Measurements from ENCODE around the gene SS18L1. TPM values are rescaled to one million over a fixed set of nuclear protein-coding genes. Genes with fewer than 3 reads are reported as not detected.

Gene SS18L1
- total RNA-seq, 1 experiment from 2014 or later = 34.1 TPM

- TF ChIP-seq, protein P1, sequence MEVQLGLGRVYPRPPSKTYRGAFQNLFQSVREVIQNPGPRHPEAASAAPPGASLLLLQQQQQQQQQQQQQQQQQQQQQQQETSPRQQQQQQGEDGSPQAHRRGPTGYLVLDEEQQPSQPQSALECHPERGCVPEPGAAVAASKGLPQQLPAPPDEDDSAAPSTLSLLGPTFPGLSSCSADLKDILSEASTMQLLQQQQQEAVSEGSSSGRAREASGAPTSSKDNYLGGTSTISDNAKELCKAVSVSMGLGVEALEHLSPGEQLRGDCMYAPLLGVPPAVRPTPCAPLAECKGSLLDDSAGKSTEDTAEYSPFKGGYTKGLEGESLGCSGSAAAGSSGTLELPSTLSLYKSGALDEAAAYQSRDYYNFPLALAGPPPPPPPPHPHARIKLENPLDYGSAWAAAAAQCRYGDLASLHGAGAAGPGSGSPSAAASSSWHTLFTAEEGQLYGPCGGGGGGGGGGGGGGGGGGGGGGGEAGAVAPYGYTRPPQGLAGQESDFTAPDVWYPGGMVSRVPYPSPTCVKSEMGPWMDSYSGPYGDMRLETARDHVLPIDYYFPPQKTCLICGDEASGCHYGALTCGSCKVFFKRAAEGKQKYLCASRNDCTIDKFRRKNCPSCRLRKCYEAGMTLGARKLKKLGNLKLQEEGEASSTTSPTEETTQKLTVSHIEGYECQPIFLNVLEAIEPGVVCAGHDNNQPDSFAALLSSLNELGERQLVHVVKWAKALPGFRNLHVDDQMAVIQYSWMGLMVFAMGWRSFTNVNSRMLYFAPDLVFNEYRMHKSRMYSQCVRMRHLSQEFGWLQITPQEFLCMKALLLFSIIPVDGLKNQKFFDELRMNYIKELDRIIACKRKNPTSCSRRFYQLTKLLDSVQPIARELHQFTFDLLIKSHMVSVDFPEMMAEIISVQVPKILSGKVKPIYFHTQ (CRISPR knock-in tag; IDR thresholded peaks at IDR 0.05) = no peak
- TF ChIP-seq, protein P2, sequence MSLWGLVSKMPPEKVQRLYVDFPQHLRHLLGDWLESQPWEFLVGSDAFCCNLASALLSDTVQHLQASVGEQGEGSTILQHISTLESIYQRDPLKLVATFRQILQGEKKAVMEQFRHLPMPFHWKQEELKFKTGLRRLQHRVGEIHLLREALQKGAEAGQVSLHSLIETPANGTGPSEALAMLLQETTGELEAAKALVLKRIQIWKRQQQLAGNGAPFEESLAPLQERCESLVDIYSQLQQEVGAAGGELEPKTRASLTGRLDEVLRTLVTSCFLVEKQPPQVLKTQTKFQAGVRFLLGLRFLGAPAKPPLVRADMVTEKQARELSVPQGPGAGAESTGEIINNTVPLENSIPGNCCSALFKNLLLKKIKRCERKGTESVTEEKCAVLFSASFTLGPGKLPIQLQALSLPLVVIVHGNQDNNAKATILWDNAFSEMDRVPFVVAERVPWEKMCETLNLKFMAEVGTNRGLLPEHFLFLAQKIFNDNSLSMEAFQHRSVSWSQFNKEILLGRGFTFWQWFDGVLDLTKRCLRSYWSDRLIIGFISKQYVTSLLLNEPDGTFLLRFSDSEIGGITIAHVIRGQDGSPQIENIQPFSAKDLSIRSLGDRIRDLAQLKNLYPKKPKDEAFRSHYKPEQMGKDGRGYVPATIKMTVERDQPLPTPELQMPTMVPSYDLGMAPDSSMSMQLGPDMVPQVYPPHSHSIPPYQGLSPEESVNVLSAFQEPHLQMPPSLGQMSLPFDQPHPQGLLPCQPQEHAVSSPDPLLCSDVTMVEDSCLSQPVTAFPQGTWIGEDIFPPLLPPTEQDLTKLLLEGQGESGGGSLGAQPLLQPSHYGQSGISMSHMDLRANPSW (CRISPR knock-in tag; conservative IDR thresholded peaks at IDR 0.05; ENCODE audit: low read depth) = no peak
- TF ChIP-seq JUN (CRISPR knock-in tag; IDR thresholded peaks at IDR 0.05) (no peak), ATF2 (CRISPR knock-in tag; IDR thresholded peaks at IDR 0.05; ENCODE audit: borderline replicate concordance, low read depth) (no peak), ELF4 (CRISPR knock-in tag; IDR thresholded peaks at IDR 0.05; ENCODE audit: low read depth) (no peak), TEAD4 (CRISPR knock-in tag; IDR thresholded peaks at IDR 0.05) (no peak), ZNF396 (CRISPR knock-in tag; IDR thresholded peaks at IDR 0.05; ENCODE audit: borderline replicate concordance) (no peak), FOXP1 (CRISPR knock-in tag; IDR thresholded peaks at IDR 0.05; ENCODE audit: borderline replicate concordance) (no peak), NFYB (CRISPR knock-in tag; conservative IDR thresholded peaks at IDR 0.05; ENCODE audit: low read depth) (no peak), CREB1 (CRISPR knock-in tag; IDR thresholded peaks at IDR 0.05) (no peak)
- TF ChIP-seq, protein P3, sequence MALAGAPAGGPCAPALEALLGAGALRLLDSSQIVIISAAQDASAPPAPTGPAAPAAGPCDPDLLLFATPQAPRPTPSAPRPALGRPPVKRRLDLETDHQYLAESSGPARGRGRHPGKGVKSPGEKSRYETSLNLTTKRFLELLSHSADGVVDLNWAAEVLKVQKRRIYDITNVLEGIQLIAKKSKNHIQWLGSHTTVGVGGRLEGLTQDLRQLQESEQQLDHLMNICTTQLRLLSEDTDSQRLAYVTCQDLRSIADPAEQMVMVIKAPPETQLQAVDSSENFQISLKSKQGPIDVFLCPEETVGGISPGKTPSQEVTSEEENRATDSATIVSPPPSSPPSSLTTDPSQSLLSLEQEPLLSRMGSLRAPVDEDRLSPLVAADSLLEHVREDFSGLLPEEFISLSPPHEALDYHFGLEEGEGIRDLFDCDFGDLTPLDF (CRISPR knock-in tag; IDR thresholded peaks at IDR 0.05) = no peak
Measured at GRCh38 chr20:62229667-62230066, 86.1 kb downstream of the SS18L1 start (continued).

- ChIA-PET CTCF (no interaction called here), POLR2A (no interaction called here)
- ATAC-seq = no peak
- no peak for TF ChIP-seq CREM (CRISPR knock-in tag; IDR thresholded peaks at IDR 0.05)
- no peak for TF ChIP-seq ZNF219 (CRISPR knock-in tag; IDR thresholded peaks at IDR 0.05; ENCODE audit: borderline replicate concordance)
- TF ChIP-seq, protein P4, sequence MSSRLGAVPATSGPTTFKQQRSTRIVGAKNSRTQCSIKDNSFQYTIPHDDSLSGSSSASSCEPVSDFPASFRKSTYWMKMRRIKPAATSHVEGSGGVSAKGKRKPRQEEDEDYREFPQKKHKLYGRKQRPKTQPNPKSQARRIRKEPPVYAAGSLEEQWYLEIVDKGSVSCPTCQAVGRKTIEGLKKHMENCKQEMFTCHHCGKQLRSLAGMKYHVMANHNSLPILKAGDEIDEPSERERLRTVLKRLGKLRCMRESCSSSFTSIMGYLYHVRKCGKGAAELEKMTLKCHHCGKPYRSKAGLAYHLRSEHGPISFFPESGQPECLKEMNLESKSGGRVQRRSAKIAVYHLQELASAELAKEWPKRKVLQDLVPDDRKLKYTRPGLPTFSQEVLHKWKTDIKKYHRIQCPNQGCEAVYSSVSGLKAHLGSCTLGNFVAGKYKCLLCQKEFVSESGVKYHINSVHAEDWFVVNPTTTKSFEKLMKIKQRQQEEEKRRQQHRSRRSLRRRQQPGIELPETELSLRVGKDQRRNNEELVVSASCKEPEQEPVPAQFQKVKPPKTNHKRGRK (CRISPR knock-in tag; IDR thresholded peaks at IDR 0.05; ENCODE audit: borderline replicate concordance) = no peak
- TF ChIP-seq ESRRA (CRISPR knock-in tag; IDR thresholded peaks at IDR 0.05; ENCODE audit: borderline replicate concordance) = no peak
- no peak for TF ChIP-seq EMX1 (CRISPR knock-in tag; IDR thresholded peaks at IDR 0.05)
- TF ChIP-seq ZNF671 (CRISPR knock-in tag; IDR thresholded peaks at IDR 0.05) = no peak
- TF ChIP-seq, protein P5, sequence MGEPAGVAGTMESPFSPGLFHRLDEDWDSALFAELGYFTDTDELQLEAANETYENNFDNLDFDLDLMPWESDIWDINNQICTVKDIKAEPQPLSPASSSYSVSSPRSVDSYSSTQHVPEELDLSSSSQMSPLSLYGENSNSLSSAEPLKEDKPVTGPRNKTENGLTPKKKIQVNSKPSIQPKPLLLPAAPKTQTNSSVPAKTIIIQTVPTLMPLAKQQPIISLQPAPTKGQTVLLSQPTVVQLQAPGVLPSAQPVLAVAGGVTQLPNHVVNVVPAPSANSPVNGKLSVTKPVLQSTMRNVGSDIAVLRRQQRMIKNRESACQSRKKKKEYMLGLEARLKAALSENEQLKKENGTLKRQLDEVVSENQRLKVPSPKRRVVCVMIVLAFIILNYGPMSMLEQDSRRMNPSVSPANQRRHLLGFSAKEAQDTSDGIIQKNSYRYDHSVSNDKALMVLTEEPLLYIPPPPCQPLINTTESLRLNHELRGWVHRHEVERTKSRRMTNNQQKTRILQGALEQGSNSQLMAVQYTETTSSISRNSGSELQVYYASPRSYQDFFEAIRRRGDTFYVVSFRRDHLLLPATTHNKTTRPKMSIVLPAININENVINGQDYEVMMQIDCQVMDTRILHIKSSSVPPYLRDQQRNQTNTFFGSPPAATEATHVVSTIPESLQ (CRISPR knock-in tag; IDR thresholded peaks at IDR 0.05) = no peak
- no peak for TF ChIP-seq RORB (CRISPR knock-in tag; IDR thresholded peaks at IDR 0.05)
- TF ChIP-seq, protein P1 (CRISPR knock-in tag; IDR thresholded peaks at IDR 0.05) = no peak
- TF ChIP-seq ZMAT4 (CRISPR knock-in tag; IDR thresholded peaks at IDR 0.05) = no peak
Measured at GRCh38 chr20:62230276-62230675, 86.7 kb downstream of the SS18L1 start.

More at GRCh38 chr20:62230276-62230675, 86.7 kb downstream of the SS18L1 start:
- peaks cover 3% of the 10 kb centered on the region for H3K4me1 Mint-ChIP-seq
- no peak overlapping the region for H3K27ac Mint-ChIP-seq
- H3K4me3 Mint-ChIP-seq = no peak overlapping the region
- H3K27me3 Mint-ChIP-seq (ENCODE audit: low read depth) = peaks cover 4% of the 10 kb centered on the region; the same call in 1 of the 2 replicates
- DNase-seq (ENCODE audit: low spot score) = no peak
- peaks cover 5% of the 10 kb centered on the region for H3K9me3 Mint-ChIP-seq
- no peaks in the 10 kb centered on the region for H3K36me3 Mint-ChIP-seq

Measured in WTC11 (cell line).